ENCODE measurements around the gene THSD4. TPM values are rescaled to one million over a fixed set of nuclear protein-coding genes. Genes with fewer than 3 reads are reported as not detected.

THSD4 gene
- total RNA-seq, 1 experiment from 2014 or later, result 65.4 TPM

GRCh38 chr15:71069693-71070092 lies 45.6 kb upstream of the THSD4 start:
- intact Hi-C loops (cut with micrococcal nuclease; ENCODE audit: unreplicated experiment), result no loop called here
- H3K36me3 ChIP-seq (ENCODE audit: control insufficient read depth, insufficient read depth, low read length), result no peaks in the 10 kb centered on the region
- DNase-seq (ENCODE audit: low read depth, low spot score), result no peak
- TF ChIP-seq POLR2AphosphoS5 (IDR thresholded peaks at IDR 0.05; ENCODE audit: low read depth, low read length) (no peak), CTCF (IDR thresholded peaks at IDR 0.05) (peak; percentile 38; the same call in 1 of the 2 replicates)
- TF ChIP-seq, protein P1, sequence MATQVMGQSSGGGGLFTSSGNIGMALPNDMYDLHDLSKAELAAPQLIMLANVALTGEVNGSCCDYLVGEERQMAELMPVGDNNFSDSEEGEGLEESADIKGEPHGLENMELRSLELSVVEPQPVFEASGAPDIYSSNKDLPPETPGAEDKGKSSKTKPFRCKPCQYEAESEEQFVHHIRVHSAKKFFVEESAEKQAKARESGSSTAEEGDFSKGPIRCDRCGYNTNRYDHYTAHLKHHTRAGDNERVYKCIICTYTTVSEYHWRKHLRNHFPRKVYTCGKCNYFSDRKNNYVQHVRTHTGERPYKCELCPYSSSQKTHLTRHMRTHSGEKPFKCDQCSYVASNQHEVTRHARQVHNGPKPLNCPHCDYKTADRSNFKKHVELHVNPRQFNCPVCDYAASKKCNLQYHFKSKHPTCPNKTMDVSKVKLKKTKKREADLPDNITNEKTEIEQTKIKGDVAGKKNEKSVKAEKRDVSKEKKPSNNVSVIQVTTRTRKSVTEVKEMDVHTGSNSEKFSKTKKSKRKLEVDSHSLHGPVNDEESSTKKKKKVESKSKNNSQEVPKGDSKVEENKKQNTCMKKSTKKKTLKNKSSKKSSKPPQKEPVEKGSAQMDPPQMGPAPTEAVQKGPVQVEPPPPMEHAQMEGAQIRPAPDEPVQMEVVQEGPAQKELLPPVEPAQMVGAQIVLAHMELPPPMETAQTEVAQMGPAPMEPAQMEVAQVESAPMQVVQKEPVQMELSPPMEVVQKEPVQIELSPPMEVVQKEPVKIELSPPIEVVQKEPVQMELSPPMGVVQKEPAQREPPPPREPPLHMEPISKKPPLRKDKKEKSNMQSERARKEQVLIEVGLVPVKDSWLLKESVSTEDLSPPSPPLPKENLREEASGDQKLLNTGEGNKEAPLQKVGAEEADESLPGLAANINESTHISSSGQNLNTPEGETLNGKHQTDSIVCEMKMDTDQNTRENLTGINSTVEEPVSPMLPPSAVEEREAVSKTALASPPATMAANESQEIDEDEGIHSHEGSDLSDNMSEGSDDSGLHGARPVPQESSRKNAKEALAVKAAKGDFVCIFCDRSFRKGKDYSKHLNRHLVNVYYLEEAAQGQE (IDR thresholded peaks at IDR 0.05; ENCODE audit: insufficient read depth in 1 of 2, low read depth in 2 of 2, low read length in 1 of 2), result no peak
- in situ Hi-C loops (cut with HindIII; ENCODE audit: low pct_unique_long_range_greater_than_20kb, low sequenced_read_pairs), result no loop called here
- ChIA-PET POLR2A (no interaction called here), CTCF (no interaction called here)
- no peak overlapping the region for H3K4me3 ChIP-seq (ENCODE audit: low read depth in 2 of 2, low read length in 2 of 2)
- no peaks in the 10 kb centered on the region for H3K27me3 ChIP-seq (ENCODE audit: control insufficient read depth, insufficient read depth, low read length)
- H3K9me3 ChIP-seq (ENCODE audit: control insufficient read depth, insufficient read depth, low read depth, low read length), result peaks cover 22% of the 10 kb centered on the region
- BruUV-seq (replicated peaks), result no TSS peak
- peaks cover 11% of the 10 kb centered on the region for H3K4me1 ChIP-seq (ENCODE audit: control insufficient read depth, insufficient read depth, low read length)
- H3K27ac ChIP-seq (ENCODE audit: low read length), result peak overlapping the region; percentile 67; the same call in 1 of the 2 replicates
- ATAC-seq, result no peak

DNA sequence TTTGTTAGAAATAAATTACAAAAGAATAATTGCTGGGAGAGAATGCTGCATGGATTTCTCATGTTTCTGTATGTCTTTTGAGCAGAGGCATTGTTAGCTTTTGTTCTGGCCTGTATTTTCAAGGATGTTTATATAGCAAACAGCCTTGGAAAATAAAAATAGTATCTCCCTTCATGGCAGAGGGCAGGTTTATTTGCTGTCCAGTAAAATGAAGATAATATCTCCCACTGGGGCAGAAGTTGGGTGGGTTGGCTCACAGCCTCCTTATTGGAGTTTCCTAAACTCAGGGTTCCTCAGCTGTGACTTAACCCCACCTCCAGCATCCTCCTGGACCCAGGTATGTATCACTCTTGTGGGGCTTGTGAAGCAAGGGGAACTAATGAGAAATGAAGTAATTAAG lies 43.7 kb upstream of the THSD4 start:
- Histone ChIP-seq H3K27me3 (ENCODE audit: control insufficient read depth, insufficient read depth, low read length) (no peaks in the 10 kb centered on the region), H3K4me1 (ENCODE audit: control insufficient read depth, insufficient read depth, low read length) (peaks cover 11% of the 10 kb centered on the region), H3K4me3 (ENCODE audit: low read depth in 2 of 2, low read length in 2 of 2) (no peak overlapping the region), H3K27ac (ENCODE audit: low read length) (peak overlapping the region; percentile 46; the same call in 1 of the 2 replicates), H3K36me3 (ENCODE audit: control insufficient read depth, insufficient read depth, low read length) (no peaks in the 10 kb centered on the region), H3K9me3 (ENCODE audit: control insufficient read depth, insufficient read depth, low read depth, low read length) (peaks cover 24% of the 10 kb centered on the region)
- ChIA-PET POLR2A (no interaction called here), CTCF (no interaction called here)
- BruUV-seq (replicated peaks), result no TSS peak
- intact Hi-C loops (cut with micrococcal nuclease; ENCODE audit: unreplicated experiment) (no loop called here), in situ Hi-C loops (cut with HindIII; ENCODE audit: low pct_unique_long_range_greater_than_20kb, low sequenced_read_pairs) (no loop called here)
- peak; percentile 63; the same call in 1 of the 2 replicates for ATAC-seq
- DNase-seq (ENCODE audit: low read depth, low spot score), result no peak
- TF ChIP-seq POLR2AphosphoS5 (IDR thresholded peaks at IDR 0.05; ENCODE audit: low read depth, low read length) (peak; percentile 50; the same call in 1 of the 2 replicates), CTCF (IDR thresholded peaks at IDR 0.05) (no peak), SIN3A (IDR thresholded peaks at IDR 0.05; ENCODE audit: borderline replicate concordance, insufficient read depth, low read depth, low read length) (no peak), TCF7L2 (IDR thresholded peaks at IDR 0.05; ENCODE audit: low read depth, low read length) (peak; percentile 67; the same call in 1 of the 2 replicates)
- TF ChIP-seq, protein P1 (IDR thresholded peaks at IDR 0.05; ENCODE audit: insufficient read depth in 1 of 2, low read depth in 2 of 2, low read length in 1 of 2), result no peak
